Measurements from ENCODE around the gene TAF11. TPM values are rescaled to one million over a fixed set of nuclear protein-coding genes. Genes with fewer than 3 reads are reported as not detected.
"Not testable (repeated sequence)": the region's sequence is repeated elsewhere in the genome, so short reads cannot be mapped to it uniquely, and the experiment has no call there.

The TAF11 gene
- total and polyA plus RNA-seq, 2 experiments from 2014 or later = 23.0 to 27.1 TPM

DNA sequence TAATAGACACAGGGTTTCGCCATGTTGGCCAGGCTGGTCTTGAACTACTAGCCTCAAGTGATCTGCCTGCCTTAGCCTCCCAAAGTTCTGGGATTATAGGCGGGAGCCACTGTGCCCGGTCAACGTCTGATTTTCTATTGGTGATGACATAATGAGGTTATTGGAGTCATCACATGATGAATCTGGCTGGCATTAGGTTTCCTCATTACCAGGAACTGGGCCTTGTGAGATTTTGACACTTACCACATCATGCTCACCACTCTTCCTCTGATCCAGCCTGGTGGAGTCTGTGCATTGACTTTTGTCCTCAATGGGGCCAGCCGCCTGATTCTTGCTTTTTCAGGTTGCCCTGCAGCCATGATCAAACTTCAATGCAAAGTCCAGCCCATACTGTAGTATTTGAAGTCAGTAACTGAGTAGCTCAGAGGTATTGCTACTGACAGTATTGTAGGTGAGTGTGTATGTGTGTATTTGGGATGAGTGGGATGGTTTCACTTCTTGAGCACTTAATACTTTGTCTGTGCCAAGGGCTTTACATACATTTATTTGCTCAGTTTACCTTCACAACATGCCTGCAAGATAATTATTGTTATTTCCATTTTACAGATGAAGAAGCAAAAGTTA is 17.3 kb upstream of the TAF11 start:
- H3K36me3 ChIP-seq (ENCODE audit: low read depth) = no peaks in the 10 kb centered on the region
- peaks cover 5% of the 10 kb centered on the region; the same call in 1 of the 2 replicates for H4K20me1 ChIP-seq (ENCODE audit: insufficient read depth)
- H3K79me2 ChIP-seq (ENCODE audit: insufficient read depth) = peaks cover 60% of the 10 kb centered on the region
- H3K9me2 ChIP-seq (ENCODE audit: insufficient read depth) = no peaks in the 10 kb centered on the region
- H3K4me1 ChIP-seq (ENCODE audit: insufficient read depth) = 0 out of 2 replicates have a peak, but pooled peaks cover 3% of the 10 kb centered on the region
- in situ Hi-C loops (cut with MboI) = no loop called here
- 95 to 99% methylated on average over 5 of the region's 5 CpGs for WGBS, 2 experiments (ENCODE audit: low coverage in 1 of 2, low lambda C conversion rate in 2 of 2, missing lambda C conversion rate in 2 of 2)
- TF ChIP-seq EZH2 (IDR thresholded peaks at IDR 0.05; ENCODE audit: insufficient read depth, poor library complexity, severe bottlenecking) = no peak
- TF ChIP-seq EZH2phosphoT487 (IDR thresholded peaks at IDR 0.05; ENCODE audit: insufficient read depth, low read depth) = no peak
- H3K27me3 ChIP-seq (replicated peaks; ENCODE audit: insufficient read depth) = no peaks in the 10 kb centered on the region
- H3K9me3 ChIP-seq (ENCODE audit: low read depth) = no peaks in the 10 kb centered on the region
- H3K4me3 ChIP-seq = no peak overlapping the region
- H3K9ac ChIP-seq = no peak overlapping the region
- no peak for DNase-seq
- H2AFZ ChIP-seq = no peak overlapping the region
- no peaks in the 10 kb centered on the region for H3F3A ChIP-seq (ENCODE audit: insufficient read depth)
- no peak overlapping the region for H3K27ac ChIP-seq
- H3K4me2 ChIP-seq (ENCODE audit: unreplicated experiment) = no peak overlapping the region

DNA sequence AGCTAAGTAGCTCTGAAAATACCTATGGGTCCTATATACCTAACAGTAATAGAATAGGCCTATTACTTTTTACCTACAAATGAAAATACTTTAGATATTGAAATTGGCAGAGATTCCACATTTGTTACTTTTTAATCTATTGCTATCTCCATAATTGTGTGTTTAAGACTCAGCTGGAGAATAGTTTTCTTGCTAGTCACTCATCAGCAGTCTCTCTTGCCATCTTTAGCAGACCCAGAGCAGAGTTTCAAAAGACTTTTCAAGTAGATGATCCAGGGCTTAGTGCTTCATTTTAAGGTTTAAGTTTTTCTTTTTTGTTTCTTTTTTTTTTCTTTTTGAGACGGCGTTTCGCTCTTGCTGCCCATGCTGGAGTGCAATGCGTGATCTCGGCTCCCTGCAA is 14.1 kb upstream of the TAF11 start:
- Histone ChIP-seq H3K9me2 (ENCODE audit: insufficient read depth) (no peaks in the 10 kb centered on the region), H4K20me1 (ENCODE audit: insufficient read depth) (no peaks in the 10 kb centered on the region; the same call in 1 of the 2 replicates), H2AFZ (no peak overlapping the region), H3K4me2 (ENCODE audit: unreplicated experiment) (no peak overlapping the region), H3F3A (ENCODE audit: insufficient read depth) (no peaks in the 10 kb centered on the region), H3K9ac (no peak overlapping the region), H3K27ac (no peak overlapping the region), H3K27me3 (replicated peaks; ENCODE audit: insufficient read depth) (no peaks in the 10 kb centered on the region), H3K4me1 (ENCODE audit: insufficient read depth) (0 out of 2 replicates have a peak, but pooled peaks cover 3% of the 10 kb centered on the region), H3K79me2 (ENCODE audit: insufficient read depth) (peaks cover 57% of the 10 kb centered on the region), H3K4me3 (no peak overlapping the region), H3K9me3 (ENCODE audit: low read depth) (no peaks in the 10 kb centered on the region), H3K36me3 (ENCODE audit: low read depth) (no peaks in the 10 kb centered on the region)
- TF ChIP-seq EZH2phosphoT487 (IDR thresholded peaks at IDR 0.05; ENCODE audit: insufficient read depth, low read depth) (no peak), EZH2 (IDR thresholded peaks at IDR 0.05; ENCODE audit: insufficient read depth, poor library complexity, severe bottlenecking) (no peak)
- in situ Hi-C loops (cut with MboI) = no loop called here
- DNase-seq = peak; percentile 51
- WGBS, 2 experiments (ENCODE audit: low coverage in 1 of 2, low lambda C conversion rate in 2 of 2, missing lambda C conversion rate in 2 of 2) = 98% methylated on average over 5 of the region's 5 CpGs

DNA sequence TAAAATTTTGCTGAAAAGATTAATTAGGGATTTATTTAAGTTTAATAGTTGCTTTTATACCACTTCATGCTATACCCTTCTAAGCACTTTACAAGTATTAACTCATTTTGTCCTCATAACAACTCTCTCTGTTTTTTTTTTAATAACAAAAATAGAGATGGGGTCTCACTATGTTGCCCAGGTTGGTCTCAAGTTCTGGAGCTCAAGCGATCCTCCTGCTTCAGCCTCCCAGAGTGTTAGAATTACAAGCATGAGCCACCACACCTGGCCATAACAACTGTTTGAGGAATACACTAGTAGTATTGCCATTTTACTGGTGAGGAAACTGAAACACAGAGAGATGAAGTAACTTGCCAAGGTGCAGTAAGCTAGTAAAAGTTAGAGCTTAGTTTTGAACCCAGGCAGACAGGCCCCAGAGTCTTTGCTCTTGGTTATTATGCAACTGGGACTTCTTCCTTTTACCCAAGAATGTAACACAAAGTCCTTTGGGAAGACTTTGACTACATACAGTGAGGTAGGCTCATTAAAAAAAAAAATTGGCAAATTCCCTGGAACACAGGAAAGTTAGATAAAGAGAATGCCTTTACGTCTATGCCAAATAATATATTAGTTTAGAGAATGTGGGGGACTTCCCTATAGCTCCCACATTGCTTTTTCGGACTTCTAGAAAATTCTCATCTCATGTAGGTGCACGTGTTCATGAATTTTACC is 12.6 kb upstream of the TAF11 start:
- in situ Hi-C loops (cut with MboI) = no loop called here
- no peak for TF ChIP-seq EZH2phosphoT487 (IDR thresholded peaks at IDR 0.05; ENCODE audit: insufficient read depth, low read depth)
- no peak for TF ChIP-seq EZH2 (IDR thresholded peaks at IDR 0.05; ENCODE audit: insufficient read depth, poor library complexity, severe bottlenecking)
- no peaks in the 10 kb centered on the region for H3K36me3 ChIP-seq (ENCODE audit: low read depth)
- no peaks in the 10 kb centered on the region for H3K27me3 ChIP-seq (replicated peaks; ENCODE audit: insufficient read depth)
- DNase-seq = no peak
- no peak overlapping the region for H3K9ac ChIP-seq
- H3K4me3 ChIP-seq = no peak overlapping the region
- H3K79me2 ChIP-seq (ENCODE audit: insufficient read depth) = peaks cover 52% of the 10 kb centered on the region
- H3K27ac ChIP-seq = no peak overlapping the region
- 0 out of 2 replicates have a peak, but pooled peaks cover 3% of the 10 kb centered on the region for H3K4me1 ChIP-seq (ENCODE audit: insufficient read depth)
- WGBS, 2 experiments (ENCODE audit: low coverage in 1 of 2, low lambda C conversion rate in 2 of 2, missing lambda C conversion rate in 2 of 2) = 96 to 99% methylated on average over 4 of the region's 4 CpGs
- H3K9me2 ChIP-seq (ENCODE audit: insufficient read depth) = no peaks in the 10 kb centered on the region
- no peak overlapping the region for H3K4me2 ChIP-seq (ENCODE audit: unreplicated experiment)
- no peaks in the 10 kb centered on the region; the same call in 1 of the 2 replicates for H4K20me1 ChIP-seq (ENCODE audit: insufficient read depth)
- no peaks in the 10 kb centered on the region for H3F3A ChIP-seq (ENCODE audit: insufficient read depth)
- H3K9me3 ChIP-seq (ENCODE audit: low read depth) = no peaks in the 10 kb centered on the region
- no peak overlapping the region for H2AFZ ChIP-seq

DNA sequence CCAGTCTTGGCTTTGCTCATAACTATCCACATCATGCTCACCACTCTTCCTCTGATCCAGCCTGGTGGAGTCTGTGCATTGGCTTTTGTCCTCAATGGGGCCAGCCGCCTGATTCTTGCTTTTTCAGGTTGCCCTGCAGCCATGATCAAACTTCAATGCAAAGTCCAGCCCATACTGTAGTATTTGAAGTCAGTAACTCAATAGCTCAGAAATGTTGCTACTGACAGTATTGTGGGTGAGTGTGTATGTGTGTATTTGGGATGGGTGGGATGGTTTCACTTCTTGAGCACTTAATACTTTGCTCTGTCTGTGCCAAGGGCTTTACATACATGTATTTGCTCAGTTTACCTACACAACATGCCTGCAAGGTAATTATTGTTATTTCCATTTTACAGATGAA is 11.9 kb upstream of the TAF11 start:
- H3K4me2 ChIP-seq (ENCODE audit: unreplicated experiment); H3K9me3 ChIP-seq (ENCODE audit: low read depth); H3K36me3 ChIP-seq (ENCODE audit: low read depth); H3K9ac ChIP-seq; H3K27me3 ChIP-seq (replicated peaks; ENCODE audit: insufficient read depth); H3K4me1 ChIP-seq (ENCODE audit: insufficient read depth); H3K27ac ChIP-seq; H2AFZ ChIP-seq; DNase-seq; in situ Hi-C loops (cut with MboI); H3K9me2 ChIP-seq (ENCODE audit: insufficient read depth); H3K4me3 ChIP-seq; H4K20me1 ChIP-seq (ENCODE audit: insufficient read depth); H3F3A ChIP-seq (ENCODE audit: insufficient read depth): not testable (repeated sequence)
- peaks cover 49% of the 10 kb centered on the region for H3K79me2 ChIP-seq (ENCODE audit: insufficient read depth)
- WGBS, 2 experiments (ENCODE audit: low coverage in 1 of 2, low lambda C conversion rate in 2 of 2, missing lambda C conversion rate in 2 of 2) = 93 to 94% methylated on average over 1 of the region's 1 CpG

Data from GM23248 (cell line).